GM12872 (cell line): ENCODE measurements around the gene SEMA3F.

ENCODE experiments used
- CTCF ChIP-seq: IDR thresholded peaks from 3 replicates; pipeline ENCODE4 v1.5.1; 2011; ENCODE audit warnings: low read depth, mild to moderate bottlenecking, low read length, moderate library complexity; ENCODE audit not compliant: insufficient read depth

SEMA3F gene

GRCh38 chr3:50185230-50185629, 30.1 kb downstream of the SEMA3F start:
- no peak for TF ChIP-seq CTCF

GRCh38 chr3:50186096-50186495, 31.0 kb downstream of the SEMA3F start:
- no peak for TF ChIP-seq CTCF

GRCh38 chr3:50187750-50188149, 32.6 kb downstream of the SEMA3F start:
- TF ChIP-seq CTCF = no peak

- TF ChIP-seq CTCF = peak; percentile 69
Measured at GRCh38 chr3:50189274-50189673, 34.1 kb downstream of the SEMA3F start.

DNA sequence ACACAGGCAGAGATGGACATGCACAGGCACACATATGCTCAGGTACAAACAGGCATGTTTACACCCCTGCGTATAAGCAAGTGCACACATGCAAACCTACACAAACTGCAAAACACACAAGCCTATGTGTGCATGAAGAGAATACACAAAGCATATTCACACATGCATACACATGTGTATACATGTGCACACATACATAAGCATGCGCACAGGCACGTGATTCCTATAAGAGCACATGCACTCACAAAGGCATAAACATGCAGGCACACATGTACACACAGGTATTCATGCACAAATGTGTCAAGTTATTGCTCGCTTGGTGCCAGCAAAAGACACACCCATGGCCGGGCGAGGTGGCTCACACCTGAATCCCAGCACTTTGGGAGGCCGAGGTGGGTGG, 34.9 kb downstream of the SEMA3F start:
- TF ChIP-seq CTCF = no peak

DNA sequence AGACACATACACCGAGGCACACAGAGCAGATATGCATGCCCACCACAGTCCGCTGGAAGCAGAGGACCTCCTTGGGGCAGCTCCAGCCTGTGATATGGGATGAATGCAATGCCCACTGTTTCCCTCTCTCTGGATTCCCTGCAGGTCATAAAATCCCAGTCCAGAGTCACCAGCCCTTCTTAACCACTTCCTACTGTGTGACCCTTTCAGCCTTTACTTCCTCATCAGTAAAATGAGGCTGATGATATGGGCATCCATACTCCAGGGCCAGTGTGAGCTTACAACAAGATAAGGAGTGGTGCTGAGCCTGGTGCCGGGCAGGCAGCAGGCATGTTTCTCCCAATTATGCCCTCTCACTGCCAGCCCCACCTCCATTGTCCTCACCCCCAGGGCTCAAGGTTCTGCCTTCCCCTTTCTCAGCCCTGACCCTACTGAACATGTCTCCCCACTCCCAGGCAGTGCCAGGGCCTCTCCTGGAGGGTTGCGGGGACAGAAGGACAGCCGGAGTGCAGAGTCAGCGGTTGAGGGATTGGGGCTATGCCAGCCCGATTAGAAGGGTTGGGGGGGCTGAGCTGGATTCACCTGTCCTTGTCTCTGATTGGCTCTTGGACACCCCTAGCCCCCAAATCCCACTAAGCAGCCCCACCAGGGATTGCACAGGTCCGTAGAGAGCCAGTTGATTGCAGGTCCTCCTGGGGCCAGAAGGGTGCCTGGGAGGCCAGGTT, 36.0 kb downstream of the SEMA3F start, which contains the start of gene GNAT1:
TSS of gene GNAT1 (plus strand) at position 675 of the 725 bp plus-strand sequence. CDS start 116 bp downstream, outside the sequence.
- TF ChIP-seq CTCF = no peak

- no peak for TF ChIP-seq CTCF
Measured at GRCh38 chr3:50192124-50192523, 37.0 kb downstream of the SEMA3F start.
